Adrenal gland (tissue), 5 donors: Measurements from ENCODE around the gene COL26A1.

ENCODE experiments used
- POLR2A ChIP-seq, 2 donors: fragments of 450-650 bp; IDR thresholded peaks; one replicate each; pipeline ENCODE4 v1.6.1; 2017; ENCODE audit warnings: antibody characterized with exemption in 2 of 2, mild to moderate bottlenecking in 2 of 2, moderate library complexity in 1 of 2
- TF ChIP-seq, protein P1 (sequence below), 6 experiments: fragments of 450-650 bp in 4 of 6; fragments of 200-600 bp in 2 of 6; sonication (generic) in 1 of 6; IDR thresholded peaks; 1 replicate in 5 of 6; 2 replicates in 1 of 6; pipeline versions ENCODE4 v1.5.1 to v1.8.0; 2016 to 2021; ENCODE audit warnings: antibody characterized with exemption in 6 of 6, mild to moderate bottlenecking in 2 of 6, moderate library complexity in 1 of 6
- donor health status: DM: no; HTN: no; CAD: no.

DNA sequence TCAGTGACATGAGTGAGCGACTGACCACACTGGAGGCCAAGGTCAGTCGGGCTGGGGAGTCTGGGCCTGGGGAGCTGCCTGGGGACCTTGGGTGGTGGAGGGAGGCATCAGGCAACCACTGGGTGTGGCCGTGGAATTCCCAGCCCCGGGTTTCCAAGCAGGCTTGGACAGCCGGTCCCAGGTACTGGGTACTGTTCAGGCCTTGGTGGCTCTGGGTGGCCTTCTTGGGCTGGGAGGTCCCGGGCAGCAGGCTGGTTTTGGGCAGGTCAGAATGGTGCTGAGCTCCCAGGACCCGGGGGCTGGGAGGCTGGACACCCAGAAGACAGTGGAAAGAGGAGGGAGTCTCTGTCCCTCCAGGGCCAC lies 170.4 kb downstream of the COL26A1 start:
- TF ChIP-seq, protein P1, sequence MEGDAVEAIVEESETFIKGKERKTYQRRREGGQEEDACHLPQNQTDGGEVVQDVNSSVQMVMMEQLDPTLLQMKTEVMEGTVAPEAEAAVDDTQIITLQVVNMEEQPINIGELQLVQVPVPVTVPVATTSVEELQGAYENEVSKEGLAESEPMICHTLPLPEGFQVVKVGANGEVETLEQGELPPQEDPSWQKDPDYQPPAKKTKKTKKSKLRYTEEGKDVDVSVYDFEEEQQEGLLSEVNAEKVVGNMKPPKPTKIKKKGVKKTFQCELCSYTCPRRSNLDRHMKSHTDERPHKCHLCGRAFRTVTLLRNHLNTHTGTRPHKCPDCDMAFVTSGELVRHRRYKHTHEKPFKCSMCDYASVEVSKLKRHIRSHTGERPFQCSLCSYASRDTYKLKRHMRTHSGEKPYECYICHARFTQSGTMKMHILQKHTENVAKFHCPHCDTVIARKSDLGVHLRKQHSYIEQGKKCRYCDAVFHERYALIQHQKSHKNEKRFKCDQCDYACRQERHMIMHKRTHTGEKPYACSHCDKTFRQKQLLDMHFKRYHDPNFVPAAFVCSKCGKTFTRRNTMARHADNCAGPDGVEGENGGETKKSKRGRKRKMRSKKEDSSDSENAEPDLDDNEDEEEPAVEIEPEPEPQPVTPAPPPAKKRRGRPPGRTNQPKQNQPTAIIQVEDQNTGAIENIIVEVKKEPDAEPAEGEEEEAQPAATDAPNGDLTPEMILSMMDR (IDR thresholded peaks at IDR 0.05) = no peak
- TF ChIP-seq POLR2A (IDR thresholded peaks at IDR 0.05) = no peak
